Duodenal mucosa (tissue), 2 donors: ENCODE data around the gene PRR20G.

Source experiments
- H3K27ac ChIP-seq: one replicate; pipeline ENCODE4 v1.7.0; 2013; ENCODE audit warnings: low read depth, low read length
- H3K27me3 ChIP-seq, 2 donors: one replicate each; pipeline ENCODE4 v1.7.0; 2013; ENCODE audit warnings: low read length in 2 of 2, control low read depth in 1 of 2; ENCODE audit not compliant: insufficient read depth in 2 of 2, control insufficient read depth in 1 of 2
- H3K36me3 ChIP-seq, 2 donors: one replicate each; pipeline ENCODE4 v1.7.0; 2013; ENCODE audit warnings: low read length in 2 of 2, control low read depth in 1 of 2; ENCODE audit not compliant: insufficient read depth in 2 of 2, control insufficient read depth in 1 of 2
- H3K4me1 ChIP-seq, 2 donors: one replicate each; pipeline ENCODE4 v1.7.0; 2013; ENCODE audit warnings: low read length in 2 of 2, control low read depth in 1 of 2; ENCODE audit not compliant: insufficient read depth in 2 of 2, control insufficient read depth in 1 of 2
- H3K4me3 ChIP-seq, 2 donors: one replicate each; pipeline ENCODE4 v1.7.0; 2013; ENCODE audit warnings: low read length in 2 of 2, low read depth in 1 of 2
- H3K9ac ChIP-seq, 2 donors: one replicate each; pipeline ENCODE4 v1.7.0; 2013; ENCODE audit warnings: low read length in 2 of 2, low read depth in 1 of 2
- H3K9me3 ChIP-seq, 2 donors: one replicate each; pipeline ENCODE4 v1.7.0; 2013; ENCODE audit warnings: low read length in 2 of 2, control low read depth in 1 of 2; ENCODE audit not compliant: control insufficient read depth in 1 of 2

PRR20G gene

DNA sequence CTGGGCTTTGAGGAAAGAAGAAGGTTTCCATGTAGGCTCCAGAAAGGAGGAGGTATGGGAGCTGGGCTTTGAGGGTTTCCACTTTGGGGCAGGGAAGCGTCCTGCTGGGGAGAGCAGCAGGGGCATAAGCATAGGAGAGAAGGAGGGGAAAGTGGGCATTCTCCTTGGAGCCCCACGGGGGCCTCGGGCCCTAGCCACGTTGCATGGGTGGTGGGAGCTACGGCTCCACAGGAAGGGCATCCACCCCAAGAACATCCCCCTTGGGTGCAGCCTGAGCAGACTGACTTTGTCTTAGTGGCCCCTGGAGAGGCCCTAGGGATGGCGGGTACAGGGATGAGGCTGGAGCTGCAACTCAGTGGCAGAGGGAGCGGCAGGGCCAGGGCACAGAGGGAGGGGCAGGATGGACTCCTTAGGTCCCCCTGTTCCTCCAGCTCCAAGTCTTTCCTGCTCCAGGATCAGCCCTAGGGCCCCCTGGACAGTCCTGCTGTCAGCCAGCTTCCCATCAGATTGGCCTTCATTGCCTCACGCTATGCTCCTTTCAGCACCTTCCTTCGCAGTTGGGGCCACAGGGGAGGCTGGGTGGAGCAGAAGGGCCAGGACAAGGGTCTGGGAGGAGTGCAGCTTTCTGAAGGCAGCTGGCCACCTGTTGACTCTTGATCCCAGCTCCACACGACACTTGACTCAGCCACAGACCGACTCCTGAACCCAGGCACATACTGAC lies 22.9 kb downstream of the PRR20G start:
- Histone ChIP-seq H3K27ac (no peak overlapping the region), H3K9ac (no peak overlapping the region), H3K4me3 (no peak overlapping the region), H3K9me3 (peaks cover 4 to 11% of the 10 kb centered on the region in 2 donors), H3K4me1 (no peaks in the 10 kb centered on the region), H3K36me3 (no peaks in the 10 kb centered on the region), H3K27me3 (peaks cover 0 to 3% of the 10 kb centered on the region in 2 donors)

DNA sequence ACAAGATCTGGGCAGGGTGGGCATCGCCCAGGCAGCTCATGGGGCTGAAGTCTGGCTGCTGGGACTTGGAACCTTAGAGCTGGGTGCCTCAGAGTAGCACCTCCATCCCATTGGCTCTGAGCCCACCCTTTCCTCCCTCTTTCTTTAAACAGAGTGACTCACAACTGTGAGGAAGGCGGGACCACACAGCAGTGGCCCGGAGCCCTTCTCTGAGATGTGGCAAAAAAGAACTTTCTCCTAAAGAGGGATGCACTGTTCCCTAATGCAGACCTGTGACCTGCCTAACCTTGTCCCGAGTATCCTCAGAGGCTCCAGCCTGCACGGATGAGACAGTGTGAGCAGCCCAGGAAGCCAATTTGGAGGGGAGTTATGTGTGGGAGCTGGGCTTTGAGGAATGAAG lies 23.6 kb downstream of the PRR20G start:
- Histone ChIP-seq H3K4me1 (no peaks in the 10 kb centered on the region), H3K4me3 (no peak overlapping the region), H3K27ac (no peak overlapping the region), H3K9ac (no peak overlapping the region), H3K27me3 (peaks cover 0 to 3% of the 10 kb centered on the region in 2 donors), H3K9me3 (peaks cover 0 to 8% of the 10 kb centered on the region in 2 donors), H3K36me3 (no peaks in the 10 kb centered on the region)

- Histone ChIP-seq H3K27ac (no peak overlapping the region), H3K9me3 (peaks cover 0 to 2% of the 10 kb centered on the region in 2 donors), H3K9ac (no peak overlapping the region), H3K4me1 (no peaks in the 10 kb centered on the region), H3K36me3 (no peaks in the 10 kb centered on the region), H3K4me3 (no peak overlapping the region), H3K27me3 (peaks cover 0 to 3% of the 10 kb centered on the region in 2 donors)
Measured at GRCh38 chr3:127263586-127264231, 24.1 kb downstream of the PRR20G start.

GRCh38 chr3:127263037-127263436 lies 24.8 kb downstream of the PRR20G start:
- Histone ChIP-seq H3K36me3 (no peaks in the 10 kb centered on the region), H3K27me3 (peaks cover 0 to 3% of the 10 kb centered on the region in 2 donors), H3K9ac (no peak overlapping the region), H3K4me3 (no peak overlapping the region), H3K9me3 (no peaks in the 10 kb centered on the region), H3K4me1 (no peaks in the 10 kb centered on the region), H3K27ac (no peak overlapping the region)

DNA sequence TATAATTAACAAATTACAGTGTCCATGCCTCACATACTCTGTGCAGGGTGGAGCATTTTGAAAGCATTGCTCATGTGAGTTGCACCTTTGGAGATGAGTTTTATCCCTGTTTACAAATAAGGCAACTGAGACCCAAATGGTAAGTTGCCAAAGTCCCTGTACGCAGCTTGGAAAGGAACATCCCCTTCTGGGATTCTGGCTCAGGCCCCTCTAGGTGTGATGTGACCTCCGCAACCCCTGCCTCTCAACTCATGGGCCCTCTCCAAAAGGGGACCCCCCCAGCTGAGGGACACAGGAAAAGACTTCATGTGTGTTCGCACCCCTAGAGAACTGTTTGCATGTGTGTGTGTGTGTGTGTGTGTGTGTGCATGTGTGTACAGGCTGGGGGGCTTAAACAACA lies 25.3 kb downstream of the PRR20G start:
- no peaks in the 10 kb centered on the region for H3K4me1 ChIP-seq
- no peaks in the 10 kb centered on the region for H3K9me3 ChIP-seq
- H3K27ac ChIP-seq: no peak overlapping the region
- H3K36me3 ChIP-seq: no peaks in the 10 kb centered on the region
- no peak overlapping the region for H3K4me3 ChIP-seq
- H3K27me3 ChIP-seq: peaks cover 0 to 3% of the 10 kb centered on the region in 2 donors
- H3K9ac ChIP-seq: no peak overlapping the region

- Histone ChIP-seq H3K36me3 (no peaks in the 10 kb centered on the region), H3K27ac (no peak overlapping the region), H3K4me1 (no peaks in the 10 kb centered on the region), H3K9me3 (no peaks in the 10 kb centered on the region), H3K4me3 (no peak overlapping the region), H3K9ac (no peak overlapping the region), H3K27me3 (peaks cover 0 to 3% of the 10 kb centered on the region in 2 donors)
Measured at GRCh38 chr3:127261925-127262324, 25.9 kb downstream of the PRR20G start.

DNA sequence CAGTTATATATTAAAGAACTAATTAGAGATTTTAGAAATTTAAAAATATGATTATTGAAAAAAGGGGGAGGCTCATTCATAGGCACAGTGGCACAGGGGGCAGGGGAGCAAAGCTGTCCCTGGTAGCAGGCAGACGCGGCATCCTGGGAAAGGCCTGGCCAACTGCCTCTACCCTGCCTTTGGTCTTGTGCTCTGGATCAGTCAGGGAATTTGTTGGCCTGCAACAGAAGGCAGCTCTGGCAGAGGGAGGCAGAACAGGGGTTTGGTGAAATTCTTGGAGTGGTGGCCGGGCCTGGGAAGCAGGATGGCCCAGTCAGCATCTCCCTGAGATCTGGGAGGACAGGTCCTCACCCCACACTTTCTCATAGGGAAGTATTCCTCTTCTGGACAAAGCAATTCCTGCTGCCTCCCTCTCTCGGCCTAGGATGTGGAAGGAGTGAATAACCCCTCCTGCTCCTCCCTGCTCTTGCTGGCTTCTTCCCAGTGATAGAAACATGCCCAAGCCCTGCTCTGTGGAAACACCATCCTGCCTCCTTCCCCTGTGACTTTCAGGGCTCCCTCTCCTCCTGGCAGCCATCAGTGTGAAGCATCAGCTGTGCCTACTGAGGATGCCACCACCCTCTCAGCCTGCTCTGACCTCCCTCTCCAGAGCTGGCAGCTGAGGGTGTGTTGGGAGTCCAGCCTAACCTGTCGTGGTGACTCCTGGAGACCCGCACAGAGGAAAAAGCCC lies 26.9 kb downstream of the PRR20G start:
- no peaks in the 10 kb centered on the region for H3K9me3 ChIP-seq
- H3K4me1 ChIP-seq: no peaks in the 10 kb centered on the region
- no peak overlapping the region for H3K9ac ChIP-seq
- H3K36me3 ChIP-seq: no peaks in the 10 kb centered on the region
- no peak overlapping the region for H3K27ac ChIP-seq
- H3K27me3 ChIP-seq: peaks cover 0 to 3% of the 10 kb centered on the region in 2 donors
- no peak overlapping the region for H3K4me3 ChIP-seq

- Histone ChIP-seq H3K4me1 (no peaks in the 10 kb centered on the region), H3K9ac (no peak overlapping the region), H3K9me3 (no peaks in the 10 kb centered on the region), H3K4me3 (no peak overlapping the region), H3K27me3 (peaks cover 0 to 1% of the 10 kb centered on the region in 2 donors), H3K27ac (no peak overlapping the region), H3K36me3 (no peaks in the 10 kb centered on the region)
Measured at GRCh38 chr3:127260416-127260815, 27.4 kb downstream of the PRR20G start.

DNA sequence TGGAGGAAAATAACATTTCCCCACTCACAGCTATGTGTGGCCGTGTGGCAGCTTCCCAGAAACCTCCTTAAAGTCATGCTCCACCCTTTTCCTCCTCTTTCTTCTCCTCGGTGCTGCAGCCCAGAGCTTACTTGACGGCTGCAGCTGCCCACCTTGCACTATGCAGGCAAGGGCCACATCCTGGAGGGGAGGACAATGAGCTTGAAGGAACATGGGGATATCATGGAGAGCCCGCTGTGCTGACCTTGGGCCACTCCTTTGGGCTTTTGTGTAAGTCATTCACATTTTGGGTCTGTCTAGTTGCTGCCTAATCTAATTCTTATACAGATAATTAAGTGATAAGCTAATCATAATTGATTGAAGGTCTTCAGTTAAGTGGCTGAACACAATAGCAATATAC lies 28.0 kb downstream of the PRR20G start:
- Histone ChIP-seq H3K36me3 (no peaks in the 10 kb centered on the region), H3K27me3 (no peaks in the 10 kb centered on the region), H3K9me3 (no peaks in the 10 kb centered on the region), H3K4me1 (no peaks in the 10 kb centered on the region), H3K4me3 (no peak overlapping the region), H3K27ac (no peak overlapping the region), H3K9ac (no peak overlapping the region)

- Histone ChIP-seq H3K4me1 (no peaks in the 10 kb centered on the region), H3K9me3 (no peaks in the 10 kb centered on the region), H3K27ac (no peak overlapping the region), H3K36me3 (no peaks in the 10 kb centered on the region), H3K9ac (no peak overlapping the region), H3K27me3 (no peaks in the 10 kb centered on the region), H3K4me3 (no peak overlapping the region)
Measured at GRCh38 chr3:127258733-127259132, 29.1 kb downstream of the PRR20G start.
